Regular cardiac myocyte (primary cell): ENCODE results near the gene BLTP3B. TPM values are rescaled to one million over a fixed set of nuclear protein-coding genes. Genes with fewer than 3 reads are reported as not detected.

Source experiments
- total RNA-seq: library from RNA; depleted of rRNA; stranded (reverse); fragments of >200 nt; gene quantifications from 2 replicates; pipeline ENCODE4 v1.2.3, GENCODE V29; 2014

BLTP3B gene
- 36.2 and 45.7 TPM in 2 replicates for total RNA-seq

DNA sequence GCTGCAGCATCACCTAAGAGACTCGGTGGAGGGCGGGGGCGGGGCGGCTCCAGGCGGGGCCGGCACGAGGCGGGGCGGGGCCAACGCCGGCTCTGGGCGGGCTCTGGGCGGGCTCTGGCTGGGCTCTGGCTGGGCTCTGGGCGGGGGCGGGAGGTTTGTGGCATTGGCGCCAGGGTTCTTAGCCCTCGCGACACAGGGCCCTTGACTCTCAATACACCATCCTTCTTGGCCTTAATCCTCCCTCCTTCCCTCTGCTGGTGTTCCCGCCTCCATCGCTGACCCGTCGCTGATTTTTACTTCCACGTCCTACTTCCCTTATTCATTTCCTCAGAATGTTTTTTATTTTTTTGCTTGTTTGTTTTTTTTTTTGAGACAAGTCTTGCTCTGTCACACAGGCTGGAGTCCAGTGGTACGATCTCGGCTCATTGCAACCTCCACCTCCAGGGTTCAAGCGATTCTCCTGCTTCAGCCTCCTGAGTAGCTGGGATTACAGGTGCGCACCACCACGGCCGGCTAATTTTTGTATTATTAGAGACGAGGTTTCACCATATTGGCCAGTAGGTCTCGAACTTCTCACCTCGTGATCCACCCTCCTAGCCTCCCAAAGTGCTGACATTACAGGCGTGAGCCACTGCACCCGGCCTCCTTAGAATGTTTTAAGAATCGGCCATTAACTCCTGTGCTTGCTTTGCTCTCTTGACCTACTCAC is at the start of gene BLTP3B:
Gene BLTP3B (minus strand): TSS at position 24 of the 709 bp plus-strand sequence. CDS start 239 bp downstream, outside the sequence.

Other genes starting within 250 kb of the BLTP3B start
- gene ANKS1B, start 157.9 kb downstream of the BLTP3B start, total RNA-seq = 0.38 and 11.3 TPM in 2 replicates
- gene ACTR6, start 57.9 kb upstream of the BLTP3B start, total RNA-seq = 16.3 and 19.2 TPM in 2 replicates
- gene DEPDC4, start 124.2 kb upstream of the BLTP3B start, total RNA-seq = 1.7 and 3.4 TPM in 2 replicates
- gene SCYL2, start 124.3 kb upstream of the BLTP3B start, total RNA-seq = 39.3 and 40.0 TPM in 2 replicates
- gene SLC17A8, start 214.2 kb upstream of the BLTP3B start, total RNA-seq = not detected in 2 replicates